ENCODE measurements around the gene LIMS1. TPM values are rescaled to one million over a fixed set of nuclear protein-coding genes. Genes with fewer than 3 reads are reported as not detected.
A peak's percentile ranks its signal among the peaks of the same experiment; 100 is the strongest.
"Not testable (repeated sequence)": the region's sequence is repeated elsewhere in the genome, so short reads cannot be mapped to it uniquely, and the experiment has no call there.

LIMS1 gene
- total RNA-seq, 1 experiment from 2014 or later, result 56.2 TPM

- DNase-seq (ENCODE audit: low read depth, low spot score); H3K4me3 ChIP-seq (replicated peaks in 1 of 2; ENCODE audit: low read depth in 1 of 2, low read length in 2 of 2); H3K79me2 ChIP-seq (ENCODE audit: insufficient read depth, low read length); POLR2A ChIA-PET; H3K9me3 ChIP-seq (ENCODE audit: control insufficient read depth in 1 of 2, insufficient read depth in 1 of 2, low read depth in 1 of 2, low read length in 2 of 2); H3K9ac ChIP-seq (ENCODE audit: low read length); H3K4me1 ChIP-seq (ENCODE audit: control insufficient read depth in 1 of 2, insufficient read depth in 2 of 2, low read length in 2 of 2); BruUV-seq (replicated peaks); H3K27me3 ChIP-seq (ENCODE audit: insufficient read depth, low read length); CTCF ChIA-PET; H3K36me3 ChIP-seq (ENCODE audit: control insufficient read depth in 1 of 2, insufficient read depth in 2 of 2, low read length in 2 of 2); H3K27ac ChIP-seq (ENCODE audit: low read depth, low read length); H3K9me2 ChIP-seq (ENCODE audit: insufficient read depth); H4K20me1 ChIP-seq (ENCODE audit: insufficient read depth); intact Hi-C loops (cut with micrococcal nuclease); H2AFZ ChIP-seq (ENCODE audit: low read depth, low read length, poor library complexity, severe bottlenecking); RAD21 ChIA-PET (ENCODE audit: low non-redundant PET in 1 of 2, low total read pairs in 2 of 2, uncharacterized antibody in 2 of 2, unreplicated experiment in 2 of 2): not testable (repeated sequence)
- ATAC-seq, result peak; percentile 79
- H3K4me2 ChIP-seq (ENCODE audit: low read length), result 0 out of 2 replicates have a peak overlapping the region, but pooled peaks have one; percentile 9
These were observed 127.9 kb downstream of the LIMS1 start for GRCh38 chr2:108662207-108662612.

GRCh38 chr2:108663346-108663745, 129.1 kb downstream of the LIMS1 start:
- H3K9me2 ChIP-seq (ENCODE audit: insufficient read depth); RAD21 ChIA-PET (ENCODE audit: low non-redundant PET in 1 of 2, low total read pairs in 2 of 2, uncharacterized antibody in 2 of 2, unreplicated experiment in 2 of 2); H3K9ac ChIP-seq (ENCODE audit: low read length); H3K27me3 ChIP-seq (ENCODE audit: insufficient read depth, low read length); H3K36me3 ChIP-seq (ENCODE audit: control insufficient read depth in 1 of 2, insufficient read depth in 2 of 2, low read length in 2 of 2); CTCF ChIA-PET; H3K4me3 ChIP-seq (replicated peaks in 1 of 2; ENCODE audit: low read depth in 1 of 2, low read length in 2 of 2); H2AFZ ChIP-seq (ENCODE audit: low read depth, low read length, poor library complexity, severe bottlenecking); ATAC-seq; H3K4me1 ChIP-seq (ENCODE audit: control insufficient read depth in 1 of 2, insufficient read depth in 2 of 2, low read length in 2 of 2); H3K79me2 ChIP-seq (ENCODE audit: insufficient read depth, low read length); intact Hi-C loops (cut with micrococcal nuclease); BruUV-seq (replicated peaks); H4K20me1 ChIP-seq (ENCODE audit: insufficient read depth); H3K27ac ChIP-seq (ENCODE audit: low read depth, low read length); H3K4me2 ChIP-seq (ENCODE audit: low read length); DNase-seq (ENCODE audit: low read depth, low spot score); POLR2A ChIA-PET; H3K9me3 ChIP-seq (ENCODE audit: control insufficient read depth in 1 of 2, insufficient read depth in 1 of 2, low read depth in 1 of 2, low read length in 2 of 2): not testable (repeated sequence)

- H3K27me3 ChIP-seq (ENCODE audit: insufficient read depth, low read length); ATAC-seq; H3K4me3 ChIP-seq (replicated peaks in 1 of 2; ENCODE audit: low read depth in 1 of 2, low read length in 2 of 2); H2AFZ ChIP-seq (ENCODE audit: low read depth, low read length, poor library complexity, severe bottlenecking); H3K9me2 ChIP-seq (ENCODE audit: insufficient read depth); H4K20me1 ChIP-seq (ENCODE audit: insufficient read depth); H3K4me1 ChIP-seq (ENCODE audit: control insufficient read depth in 1 of 2, insufficient read depth in 2 of 2, low read length in 2 of 2); DNase-seq (ENCODE audit: low read depth, low spot score); H3K36me3 ChIP-seq (ENCODE audit: control insufficient read depth in 1 of 2, insufficient read depth in 2 of 2, low read length in 2 of 2); H3K9ac ChIP-seq (ENCODE audit: low read length); H3K27ac ChIP-seq (ENCODE audit: low read depth, low read length); H3K79me2 ChIP-seq (ENCODE audit: insufficient read depth, low read length); H3K9me3 ChIP-seq (ENCODE audit: control insufficient read depth in 1 of 2, insufficient read depth in 1 of 2, low read depth in 1 of 2, low read length in 2 of 2); RAD21 ChIA-PET (ENCODE audit: low non-redundant PET in 1 of 2, low total read pairs in 2 of 2, uncharacterized antibody in 2 of 2, unreplicated experiment in 2 of 2); POLR2A ChIA-PET; CTCF ChIA-PET; intact Hi-C loops (cut with micrococcal nuclease); BruUV-seq (replicated peaks); H3K4me2 ChIP-seq (ENCODE audit: low read length): not testable (repeated sequence)
These were observed 129.8 kb downstream of the LIMS1 start for GRCh38 chr2:108664089-108664488.

- CTCF ChIA-PET; ATAC-seq; POLR2A ChIA-PET; H3K4me3 ChIP-seq (replicated peaks in 1 of 2; ENCODE audit: low read depth in 1 of 2, low read length in 2 of 2); H3K9ac ChIP-seq (ENCODE audit: low read length); H3K9me2 ChIP-seq (ENCODE audit: insufficient read depth); H3K9me3 ChIP-seq (ENCODE audit: control insufficient read depth in 1 of 2, insufficient read depth in 1 of 2, low read depth in 1 of 2, low read length in 2 of 2); H4K20me1 ChIP-seq (ENCODE audit: insufficient read depth); intact Hi-C loops (cut with micrococcal nuclease); H3K4me1 ChIP-seq (ENCODE audit: control insufficient read depth in 1 of 2, insufficient read depth in 2 of 2, low read length in 2 of 2); H2AFZ ChIP-seq (ENCODE audit: low read depth, low read length, poor library complexity, severe bottlenecking); H3K27me3 ChIP-seq (ENCODE audit: insufficient read depth, low read length); H3K4me2 ChIP-seq (ENCODE audit: low read length); DNase-seq (ENCODE audit: low read depth, low spot score); H3K79me2 ChIP-seq (ENCODE audit: insufficient read depth, low read length); H3K36me3 ChIP-seq (ENCODE audit: control insufficient read depth in 1 of 2, insufficient read depth in 2 of 2, low read length in 2 of 2); H3K27ac ChIP-seq (ENCODE audit: low read depth, low read length); BruUV-seq (replicated peaks); RAD21 ChIA-PET (ENCODE audit: low non-redundant PET in 1 of 2, low total read pairs in 2 of 2, uncharacterized antibody in 2 of 2, unreplicated experiment in 2 of 2): not testable (repeated sequence)
These were observed 130.7 kb downstream of the LIMS1 start for GRCh38 chr2:108664979-108665378.

- H4K20me1 ChIP-seq (ENCODE audit: insufficient read depth); CTCF ChIA-PET; RAD21 ChIA-PET (ENCODE audit: low non-redundant PET in 1 of 2, low total read pairs in 2 of 2, uncharacterized antibody in 2 of 2, unreplicated experiment in 2 of 2): not testable (repeated sequence)
These were observed 131.7 kb downstream of the LIMS1 start for GRCh38 chr2:108665975-108666374.

More at GRCh38 chr2:108665975-108666374, 131.7 kb downstream of the LIMS1 start:
- H3K27me3 ChIP-seq (ENCODE audit: insufficient read depth, low read length); H2AFZ ChIP-seq (ENCODE audit: low read depth, low read length, poor library complexity, severe bottlenecking); H3K4me3 ChIP-seq (replicated peaks in 1 of 2; ENCODE audit: low read depth in 1 of 2, low read length in 2 of 2); intact Hi-C loops (cut with micrococcal nuclease); H3K4me2 ChIP-seq (ENCODE audit: low read length); BruUV-seq (replicated peaks); H3K4me1 ChIP-seq (ENCODE audit: control insufficient read depth in 1 of 2, insufficient read depth in 2 of 2, low read length in 2 of 2); H3K27ac ChIP-seq (ENCODE audit: low read depth, low read length); DNase-seq (ENCODE audit: low read depth, low spot score); POLR2A ChIA-PET; ATAC-seq; H3K9ac ChIP-seq (ENCODE audit: low read length); H3K36me3 ChIP-seq (ENCODE audit: control insufficient read depth in 1 of 2, insufficient read depth in 2 of 2, low read length in 2 of 2); H3K9me3 ChIP-seq (ENCODE audit: control insufficient read depth in 1 of 2, insufficient read depth in 1 of 2, low read depth in 1 of 2, low read length in 2 of 2); H3K79me2 ChIP-seq (ENCODE audit: insufficient read depth, low read length); H3K9me2 ChIP-seq (ENCODE audit: insufficient read depth): not testable (repeated sequence)
